ENCODE data around the gene BEAN1. TPM values are rescaled to one million over a fixed set of nuclear protein-coding genes. Genes with fewer than 3 reads are reported as not detected.

BEAN1 gene
- total RNA-seq, 1 donor from 2014 or later = not detected

- TF ChIP-seq, protein P1, sequence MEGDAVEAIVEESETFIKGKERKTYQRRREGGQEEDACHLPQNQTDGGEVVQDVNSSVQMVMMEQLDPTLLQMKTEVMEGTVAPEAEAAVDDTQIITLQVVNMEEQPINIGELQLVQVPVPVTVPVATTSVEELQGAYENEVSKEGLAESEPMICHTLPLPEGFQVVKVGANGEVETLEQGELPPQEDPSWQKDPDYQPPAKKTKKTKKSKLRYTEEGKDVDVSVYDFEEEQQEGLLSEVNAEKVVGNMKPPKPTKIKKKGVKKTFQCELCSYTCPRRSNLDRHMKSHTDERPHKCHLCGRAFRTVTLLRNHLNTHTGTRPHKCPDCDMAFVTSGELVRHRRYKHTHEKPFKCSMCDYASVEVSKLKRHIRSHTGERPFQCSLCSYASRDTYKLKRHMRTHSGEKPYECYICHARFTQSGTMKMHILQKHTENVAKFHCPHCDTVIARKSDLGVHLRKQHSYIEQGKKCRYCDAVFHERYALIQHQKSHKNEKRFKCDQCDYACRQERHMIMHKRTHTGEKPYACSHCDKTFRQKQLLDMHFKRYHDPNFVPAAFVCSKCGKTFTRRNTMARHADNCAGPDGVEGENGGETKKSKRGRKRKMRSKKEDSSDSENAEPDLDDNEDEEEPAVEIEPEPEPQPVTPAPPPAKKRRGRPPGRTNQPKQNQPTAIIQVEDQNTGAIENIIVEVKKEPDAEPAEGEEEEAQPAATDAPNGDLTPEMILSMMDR (IDR thresholded peaks at IDR 0.05; ENCODE audit: unreplicated experiment) = no peak
- Mint-ChIP-seq H3K27me3 (peaks cover 9% of the 10 kb centered on the region), H3K4me3 (ENCODE audit: low read depth) (no peak overlapping the region), H3K9me3 (ENCODE audit: low read depth) (no peaks in the 10 kb centered on the region), H3K27ac (peak overlapping the region; percentile 48), H3K36me3 (ENCODE audit: insufficient read depth) (no peaks in the 10 kb centered on the region), H3K4me1 (ENCODE audit: low read depth) (peaks cover 4% of the 10 kb centered on the region)
- DNase-seq (ENCODE audit: low spot score, unreplicated experiment) = no peak
These were observed 57.5 kb downstream of the BEAN1 start for GRCh38 chr16:66484453-66485213.

- no peaks in the 10 kb centered on the region for H3K36me3 Mint-ChIP-seq (ENCODE audit: insufficient read depth)
- no peak overlapping the region for H3K27ac Mint-ChIP-seq
- no peak for DNase-seq (ENCODE audit: low spot score, unreplicated experiment)
- peaks cover 9% of the 10 kb centered on the region for H3K27me3 Mint-ChIP-seq
- TF ChIP-seq, protein P1 (IDR thresholded peaks at IDR 0.05; ENCODE audit: unreplicated experiment) = no peak
- peaks cover 4% of the 10 kb centered on the region for H3K4me1 Mint-ChIP-seq (ENCODE audit: low read depth)
- no peaks in the 10 kb centered on the region for H3K9me3 Mint-ChIP-seq (ENCODE audit: low read depth)
- H3K4me3 Mint-ChIP-seq (ENCODE audit: low read depth) = no peak overlapping the region
These were observed 58.3 kb downstream of the BEAN1 start for GRCh38 chr16:66485376-66485775.

- TF ChIP-seq, protein P1 (IDR thresholded peaks at IDR 0.05; ENCODE audit: unreplicated experiment) = no peak
These were observed 59.2 kb downstream of the BEAN1 start for GRCh38 chr16:66486199-66486772.

DNA sequence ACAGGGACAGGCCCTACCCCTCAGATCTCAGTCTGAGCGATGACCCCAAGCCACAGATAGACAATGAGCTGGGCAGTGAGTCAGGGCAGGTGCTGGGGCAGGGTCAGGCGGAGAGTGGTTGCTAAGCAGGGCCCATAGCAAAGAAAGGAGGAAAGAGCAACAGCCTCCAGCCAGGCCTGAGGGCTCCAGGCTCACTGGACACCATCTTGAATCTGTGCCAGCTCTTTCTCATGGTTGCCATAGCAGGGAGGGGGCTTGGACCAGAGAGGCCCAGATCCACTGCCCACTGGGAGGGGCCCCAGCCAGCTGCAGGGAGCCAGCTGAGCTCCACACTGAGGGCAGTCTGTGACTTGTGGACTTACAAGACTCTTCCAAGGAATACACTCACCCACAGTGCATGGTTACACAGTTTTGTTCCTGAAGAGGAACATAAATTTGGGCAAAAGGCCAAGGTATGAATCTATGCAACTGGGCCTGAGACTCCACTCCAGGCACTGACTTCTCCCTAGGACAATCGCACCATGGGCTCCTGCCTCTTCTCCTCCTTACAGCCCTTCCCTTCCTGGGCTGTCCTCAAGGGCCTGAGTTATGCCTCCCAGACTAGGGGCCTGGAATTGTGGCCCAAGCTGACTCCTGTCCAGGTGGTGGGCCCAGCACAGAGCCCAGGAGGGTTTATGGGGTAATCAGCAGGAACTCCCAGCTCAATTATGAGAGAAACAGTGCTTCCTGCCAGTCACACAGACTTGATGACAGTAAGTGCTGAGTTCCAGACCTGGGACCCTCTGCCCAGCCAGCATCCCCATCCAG lies 59.9 kb downstream of the BEAN1 start:
- no peak overlapping the region for H3K4me3 Mint-ChIP-seq (ENCODE audit: low read depth)
- H3K27ac Mint-ChIP-seq = no peak overlapping the region
- H3K4me1 Mint-ChIP-seq (ENCODE audit: low read depth) = peaks cover 4% of the 10 kb centered on the region
- no peak for DNase-seq (ENCODE audit: low spot score, unreplicated experiment)
- H3K36me3 Mint-ChIP-seq (ENCODE audit: insufficient read depth) = no peaks in the 10 kb centered on the region
- H3K9me3 Mint-ChIP-seq (ENCODE audit: low read depth) = no peaks in the 10 kb centered on the region
- H3K27me3 Mint-ChIP-seq = peaks cover 9% of the 10 kb centered on the region
- TF ChIP-seq, protein P1 (IDR thresholded peaks at IDR 0.05; ENCODE audit: unreplicated experiment) = no peak

More at GRCh38 chr16:66486199-66486772, 59.2 kb downstream of the BEAN1 start:
- no peaks in the 10 kb centered on the region for H3K36me3 Mint-ChIP-seq (ENCODE audit: insufficient read depth)
- H3K9me3 Mint-ChIP-seq (ENCODE audit: low read depth) = no peaks in the 10 kb centered on the region
- H3K27me3 Mint-ChIP-seq = peaks cover 9% of the 10 kb centered on the region
- peaks cover 4% of the 10 kb centered on the region for H3K4me1 Mint-ChIP-seq (ENCODE audit: low read depth)
- no peak overlapping the region for H3K27ac Mint-ChIP-seq
- DNase-seq (ENCODE audit: low spot score, unreplicated experiment) = no peak
- H3K4me3 Mint-ChIP-seq (ENCODE audit: low read depth) = no peak overlapping the region

- TF ChIP-seq, protein P1 (IDR thresholded peaks at IDR 0.05; ENCODE audit: unreplicated experiment) = no peak
- Mint-ChIP-seq H3K4me3 (ENCODE audit: low read depth) (no peak overlapping the region), H3K9me3 (ENCODE audit: low read depth) (no peaks in the 10 kb centered on the region), H3K36me3 (ENCODE audit: insufficient read depth) (no peaks in the 10 kb centered on the region), H3K4me1 (ENCODE audit: low read depth) (peaks cover 4% of the 10 kb centered on the region), H3K27me3 (peaks cover 9% of the 10 kb centered on the region), H3K27ac (no peak overlapping the region)
- DNase-seq (ENCODE audit: low spot score, unreplicated experiment) = no peak
These were observed 60.6 kb downstream of the BEAN1 start for GRCh38 chr16:66487580-66488275.
